DOHH2 (cell line): ENCODE results near the gene RC3H2.

Experiments used
- EZH2phosphoT487 ChIP-seq: fragments of 200-600 bp; sonication (generic); IDR thresholded peaks from 2 replicates; pipeline ENCODE4 v1.6.1; 2017; ENCODE audit warnings: borderline replicate concordance, mild to moderate bottlenecking, antibody characterized with exemption, low read length, moderate library complexity, mixed read lengths
- TF ChIP-seq, protein P1 (sequence below): fragments of 200-600 bp; sonication (generic); IDR thresholded peaks from one replicate; pipeline ENCODE4 v1.5.1; 2014; ENCODE audit warnings: antibody characterized with exemption, mild to moderate bottlenecking, low read depth, low read length; ENCODE audit not compliant: poor library complexity, severe bottlenecking

DNA sequence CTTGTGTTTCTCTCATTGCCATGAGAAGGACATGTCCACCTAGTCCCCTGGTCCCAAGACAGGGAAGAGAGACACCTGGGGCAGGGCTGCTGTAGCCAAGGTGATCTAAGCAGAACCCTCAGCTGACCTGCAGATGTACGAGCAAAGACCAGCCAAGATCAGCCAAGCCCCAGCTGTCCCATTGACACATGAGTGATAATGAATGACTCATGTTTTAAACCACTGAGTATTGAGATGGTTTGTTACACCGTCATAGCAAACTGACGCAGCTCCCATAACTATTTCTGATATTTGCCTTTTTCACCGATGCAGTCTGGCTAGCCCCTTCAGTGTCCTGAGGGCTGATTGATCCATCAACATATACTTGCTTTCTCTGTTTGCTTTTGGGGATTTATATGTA is 98.5 kb downstream of the RC3H2 start:
- TF ChIP-seq, protein P1, sequence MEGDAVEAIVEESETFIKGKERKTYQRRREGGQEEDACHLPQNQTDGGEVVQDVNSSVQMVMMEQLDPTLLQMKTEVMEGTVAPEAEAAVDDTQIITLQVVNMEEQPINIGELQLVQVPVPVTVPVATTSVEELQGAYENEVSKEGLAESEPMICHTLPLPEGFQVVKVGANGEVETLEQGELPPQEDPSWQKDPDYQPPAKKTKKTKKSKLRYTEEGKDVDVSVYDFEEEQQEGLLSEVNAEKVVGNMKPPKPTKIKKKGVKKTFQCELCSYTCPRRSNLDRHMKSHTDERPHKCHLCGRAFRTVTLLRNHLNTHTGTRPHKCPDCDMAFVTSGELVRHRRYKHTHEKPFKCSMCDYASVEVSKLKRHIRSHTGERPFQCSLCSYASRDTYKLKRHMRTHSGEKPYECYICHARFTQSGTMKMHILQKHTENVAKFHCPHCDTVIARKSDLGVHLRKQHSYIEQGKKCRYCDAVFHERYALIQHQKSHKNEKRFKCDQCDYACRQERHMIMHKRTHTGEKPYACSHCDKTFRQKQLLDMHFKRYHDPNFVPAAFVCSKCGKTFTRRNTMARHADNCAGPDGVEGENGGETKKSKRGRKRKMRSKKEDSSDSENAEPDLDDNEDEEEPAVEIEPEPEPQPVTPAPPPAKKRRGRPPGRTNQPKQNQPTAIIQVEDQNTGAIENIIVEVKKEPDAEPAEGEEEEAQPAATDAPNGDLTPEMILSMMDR: no peak
- no peak for TF ChIP-seq EZH2phosphoT487
